GM13977 (cell line): ENCODE results near the gene MRPS16.

Source experiments
- DNase-seq: peaks from one replicate; pipeline ENCODE4 v3.0.0; 2012; ENCODE audit warnings: low spot score
- in situ Hi-C: fragments of 300-500 bp; cut with MboI; formaldehyde crosslinking; loops from one replicate; pipeline ENCODE4 v1.12.0; 2022; ENCODE audit warnings: low sequenced_read_pairs, low pct_unique_long_range_greater_than_20kb, mixed read lengths, inconsistent platforms; ENCODE audit not compliant: unreplicated experiment
- TF ChIP-seq, protein P1 (sequence below): IDR thresholded peaks from 2 replicates; pipeline ENCODE4 v1.5.1; 2012; ENCODE audit warnings: mild to moderate bottlenecking, control low read depth; ENCODE audit not compliant: insufficient read depth; ENCODE audit errors: extremely low read depth, missing control alignments

Gene MRPS16

GRCh38 chr10:73207883-73208282 lies 44.6 kb downstream of the MRPS16 start:
- in situ Hi-C loops = no loop called here
- TF ChIP-seq, protein P1, sequence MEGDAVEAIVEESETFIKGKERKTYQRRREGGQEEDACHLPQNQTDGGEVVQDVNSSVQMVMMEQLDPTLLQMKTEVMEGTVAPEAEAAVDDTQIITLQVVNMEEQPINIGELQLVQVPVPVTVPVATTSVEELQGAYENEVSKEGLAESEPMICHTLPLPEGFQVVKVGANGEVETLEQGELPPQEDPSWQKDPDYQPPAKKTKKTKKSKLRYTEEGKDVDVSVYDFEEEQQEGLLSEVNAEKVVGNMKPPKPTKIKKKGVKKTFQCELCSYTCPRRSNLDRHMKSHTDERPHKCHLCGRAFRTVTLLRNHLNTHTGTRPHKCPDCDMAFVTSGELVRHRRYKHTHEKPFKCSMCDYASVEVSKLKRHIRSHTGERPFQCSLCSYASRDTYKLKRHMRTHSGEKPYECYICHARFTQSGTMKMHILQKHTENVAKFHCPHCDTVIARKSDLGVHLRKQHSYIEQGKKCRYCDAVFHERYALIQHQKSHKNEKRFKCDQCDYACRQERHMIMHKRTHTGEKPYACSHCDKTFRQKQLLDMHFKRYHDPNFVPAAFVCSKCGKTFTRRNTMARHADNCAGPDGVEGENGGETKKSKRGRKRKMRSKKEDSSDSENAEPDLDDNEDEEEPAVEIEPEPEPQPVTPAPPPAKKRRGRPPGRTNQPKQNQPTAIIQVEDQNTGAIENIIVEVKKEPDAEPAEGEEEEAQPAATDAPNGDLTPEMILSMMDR = no peak
- DNase-seq = no peak

GRCh38 chr10:73206385-73206784 lies 46.1 kb downstream of the MRPS16 start:
- in situ Hi-C loops = no loop called here
- DNase-seq = no peak
- TF ChIP-seq, protein P1 = no peak

DNA sequence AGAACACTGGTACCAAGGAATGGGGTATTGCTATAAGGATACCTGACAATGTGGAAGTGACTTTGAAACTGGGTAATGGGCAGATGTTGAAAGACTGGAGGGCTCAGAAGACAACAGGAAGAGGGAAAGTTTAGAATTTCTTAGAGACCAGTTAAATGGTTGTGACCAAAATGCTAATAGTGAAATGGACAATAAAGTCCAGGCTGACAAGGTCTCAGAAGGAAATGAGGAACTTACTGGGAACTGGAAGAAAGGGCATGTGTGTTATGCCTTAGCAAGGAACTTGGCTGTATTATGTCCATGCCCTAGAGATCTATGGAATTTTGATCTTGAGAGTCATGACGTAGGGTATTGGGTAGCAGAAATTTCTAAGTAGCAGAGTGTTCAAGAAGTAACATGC lies 46.6 kb downstream of the MRPS16 start:
- DNase-seq = no peak
- TF ChIP-seq, protein P1 = no peak
- in situ Hi-C loops = no loop called here

- in situ Hi-C loops = no loop called here
- TF ChIP-seq, protein P1 = no peak
- no peak for DNase-seq
Observed at GRCh38 chr10:73205081-73205480, 47.4 kb downstream of the MRPS16 start.
